HG02973 (cell line): ENCODE data around the gene ACSS3.
"Not testable (repeated sequence)": the region's sequence is repeated elsewhere in the genome, so short reads cannot be mapped to it uniquely, and the experiment has no call there.

Experiments used
- ATAC-seq: cut with Tn5 transposase; IDR thresholded peaks from one replicate; pipeline ENCODE4 v1.9.1; 2021; ENCODE audit warnings: moderate library complexity; ENCODE audit not compliant: unreplicated experiment

Gene ACSS3

DNA sequence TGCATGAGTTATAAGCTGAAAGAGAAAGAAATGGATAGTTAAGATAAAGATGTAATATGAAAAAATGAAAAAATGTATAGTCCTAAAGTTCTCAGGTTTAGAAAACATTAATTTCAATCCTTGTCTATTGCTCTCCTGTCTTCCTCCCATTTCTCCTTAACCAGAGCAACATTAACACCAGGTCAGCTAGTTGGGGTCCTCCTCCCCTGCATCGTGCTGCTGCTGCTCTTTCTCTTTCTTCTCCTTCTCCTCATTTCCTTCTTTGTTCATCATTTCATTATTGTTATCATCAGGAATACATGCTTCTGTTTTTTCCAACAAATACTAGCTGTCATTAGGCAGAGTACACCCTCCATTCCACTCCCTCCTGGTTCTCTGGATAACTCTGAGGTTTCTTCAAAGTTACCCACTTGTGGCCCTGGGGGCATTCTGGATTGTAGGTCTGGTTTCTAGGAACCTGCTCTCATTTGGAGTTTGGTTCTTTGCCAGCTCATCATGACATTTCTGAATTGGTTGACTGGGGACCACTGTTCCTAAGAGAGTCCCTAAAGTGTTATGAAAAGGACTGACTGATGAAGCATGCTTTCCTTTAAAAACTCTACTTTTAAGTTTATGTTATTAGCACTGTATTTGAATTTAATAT is 17.0 kb downstream of the ACSS3 start:
- no peak for ATAC-seq

DNA sequence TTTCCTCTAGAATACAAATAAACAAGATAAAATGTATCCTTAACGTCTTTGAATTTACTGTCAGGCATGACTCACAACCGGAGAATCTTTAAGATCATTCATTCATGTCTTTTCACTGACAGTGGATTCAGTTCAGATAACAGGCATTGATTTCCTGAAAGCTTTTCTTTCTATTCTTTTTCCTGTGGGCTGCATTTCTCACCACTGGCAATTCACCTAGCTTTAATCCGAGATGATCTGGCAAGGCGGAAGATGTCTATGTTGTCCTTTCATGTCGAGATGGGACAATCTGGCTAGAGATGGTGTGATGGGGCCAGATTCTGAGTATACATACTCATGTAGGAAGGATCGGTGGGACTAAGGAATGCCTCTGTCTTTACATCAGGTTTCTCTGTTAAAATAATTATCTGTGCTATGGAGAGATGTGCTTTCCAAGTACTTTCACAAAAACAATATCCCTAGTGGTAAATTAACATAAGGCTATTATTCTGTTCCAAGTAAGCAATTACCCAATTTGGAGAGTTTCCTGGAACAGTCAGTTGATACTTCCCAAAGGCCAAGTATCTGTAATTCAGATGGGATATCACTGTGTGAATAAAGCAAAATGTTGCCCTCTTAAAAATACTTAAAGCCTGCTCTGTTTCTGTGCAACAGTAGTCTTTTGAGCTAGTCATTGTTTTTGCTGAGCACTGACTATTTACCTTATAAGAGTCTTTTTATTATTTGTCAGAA is 17.8 kb downstream of the ACSS3 start:
- no peak for ATAC-seq

DNA sequence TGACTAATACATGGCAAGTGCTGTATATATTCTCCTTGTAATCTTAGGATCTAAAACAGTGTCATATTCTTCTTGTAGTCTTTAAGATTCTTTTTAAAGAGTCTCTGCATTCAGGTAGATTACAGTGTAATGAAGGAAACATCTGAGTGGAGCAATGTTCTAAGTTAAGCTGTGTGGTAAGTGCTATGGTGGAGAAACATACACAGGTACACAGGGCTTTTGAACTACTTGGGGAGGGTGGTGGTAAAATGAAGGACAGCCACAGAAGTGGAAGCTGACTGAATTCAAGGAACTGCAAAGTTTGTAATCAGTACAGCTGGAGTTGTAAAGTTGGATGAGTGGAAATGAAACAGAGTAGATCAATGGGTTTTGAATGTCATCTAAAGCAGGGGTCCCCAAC is 27.8 kb downstream of the ACSS3 start:
- ATAC-seq = no peak

DNA sequence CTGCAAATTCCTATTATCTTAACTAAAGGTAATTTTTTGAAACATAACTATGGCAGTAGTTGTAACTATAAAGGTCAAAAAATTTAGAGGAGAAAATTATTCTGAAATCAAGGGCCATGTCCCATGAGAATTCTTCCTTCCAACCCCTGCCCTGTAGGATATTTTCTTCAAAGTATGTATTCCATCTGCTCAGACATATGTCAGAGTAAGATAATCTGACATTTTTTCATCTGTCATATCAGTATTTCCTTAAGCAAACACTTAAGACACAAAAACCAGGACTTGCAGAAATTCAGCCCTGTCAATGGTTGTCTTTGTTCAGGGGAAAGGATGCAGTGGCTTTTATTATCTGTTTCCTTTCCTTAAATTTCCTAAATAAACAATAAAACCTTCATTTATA is 36.3 kb downstream of the ACSS3 start:
- ATAC-seq = no peak

DNA sequence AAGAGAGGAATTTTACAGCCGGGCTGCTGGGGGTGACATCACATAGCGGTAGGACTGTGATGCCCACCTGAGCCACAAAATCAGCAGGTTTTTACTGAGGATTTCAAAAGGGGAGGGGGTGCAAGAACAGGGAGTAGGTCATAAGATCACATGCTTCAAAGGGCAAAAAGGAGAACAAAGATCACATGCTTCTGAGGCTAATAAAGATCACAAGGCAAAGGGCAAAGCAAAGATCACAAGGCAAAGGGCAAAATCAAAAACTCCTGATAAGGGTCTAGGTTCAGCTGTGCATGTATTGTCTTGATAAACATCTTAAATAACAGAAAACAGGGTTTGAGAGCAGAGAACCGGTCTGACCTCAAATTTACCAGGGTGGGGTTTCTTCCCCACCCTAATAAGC is 41.2 kb downstream of the ACSS3 start:
- ATAC-seq = not testable (repeated sequence)

DNA sequence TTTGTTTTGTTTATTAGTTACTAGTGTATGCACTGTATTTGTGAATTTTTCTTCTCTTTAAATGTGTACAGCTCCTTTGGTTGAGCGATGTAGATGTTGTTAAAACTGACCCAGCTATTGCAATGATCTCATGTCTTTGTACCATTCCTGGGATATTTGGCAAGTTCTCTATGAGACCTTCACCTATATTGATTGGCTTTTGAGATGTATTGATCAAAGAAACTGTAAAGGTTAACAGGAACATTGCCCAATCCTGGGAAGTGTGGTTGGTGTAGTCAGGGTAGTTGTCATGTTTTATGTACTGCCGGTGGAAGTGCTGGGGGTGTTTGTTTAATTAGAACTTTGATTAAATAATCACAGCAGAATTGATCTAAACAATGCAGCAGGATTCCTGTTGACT is 43.1 kb downstream of the ACSS3 start:
- no peak for ATAC-seq

DNA sequence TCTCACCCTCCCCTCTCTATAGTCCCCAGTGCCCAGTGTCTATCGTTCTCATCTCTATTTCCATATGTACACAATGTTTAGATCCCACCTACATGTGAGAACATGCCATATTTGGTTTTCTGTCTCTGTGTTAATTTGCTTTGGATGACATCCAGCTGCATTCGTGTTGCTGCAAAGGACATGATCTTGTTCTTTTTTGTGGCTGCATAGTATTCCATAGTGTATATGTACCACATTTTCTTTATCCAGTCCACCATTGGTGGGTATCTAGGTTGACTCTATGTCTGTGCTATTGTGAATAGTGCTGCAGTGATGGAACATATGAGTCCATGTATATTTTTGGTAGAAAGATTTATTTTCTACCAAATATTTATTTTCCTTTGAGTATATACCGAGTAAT is 45.7 kb downstream of the ACSS3 start:
- no peak for ATAC-seq

DNA sequence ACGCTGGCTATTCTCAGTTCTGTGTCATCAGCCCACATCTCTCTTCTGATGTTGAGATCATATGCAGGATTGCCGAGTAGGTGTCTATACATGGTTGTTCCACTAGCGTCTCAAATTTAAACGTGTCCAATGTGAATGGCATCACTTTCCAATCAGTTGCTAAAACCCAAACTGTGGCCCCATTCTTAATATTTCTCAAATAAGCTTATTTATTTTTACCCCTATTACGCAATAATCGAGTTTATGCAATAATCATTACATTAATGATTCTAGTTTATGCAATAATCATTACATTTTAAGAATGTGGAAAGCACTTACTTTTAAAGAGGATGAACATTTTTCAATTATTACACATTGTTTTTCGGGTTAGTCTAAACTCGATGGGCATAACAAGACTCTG is 47.8 kb downstream of the ACSS3 start:
- no peak for ATAC-seq

DNA sequence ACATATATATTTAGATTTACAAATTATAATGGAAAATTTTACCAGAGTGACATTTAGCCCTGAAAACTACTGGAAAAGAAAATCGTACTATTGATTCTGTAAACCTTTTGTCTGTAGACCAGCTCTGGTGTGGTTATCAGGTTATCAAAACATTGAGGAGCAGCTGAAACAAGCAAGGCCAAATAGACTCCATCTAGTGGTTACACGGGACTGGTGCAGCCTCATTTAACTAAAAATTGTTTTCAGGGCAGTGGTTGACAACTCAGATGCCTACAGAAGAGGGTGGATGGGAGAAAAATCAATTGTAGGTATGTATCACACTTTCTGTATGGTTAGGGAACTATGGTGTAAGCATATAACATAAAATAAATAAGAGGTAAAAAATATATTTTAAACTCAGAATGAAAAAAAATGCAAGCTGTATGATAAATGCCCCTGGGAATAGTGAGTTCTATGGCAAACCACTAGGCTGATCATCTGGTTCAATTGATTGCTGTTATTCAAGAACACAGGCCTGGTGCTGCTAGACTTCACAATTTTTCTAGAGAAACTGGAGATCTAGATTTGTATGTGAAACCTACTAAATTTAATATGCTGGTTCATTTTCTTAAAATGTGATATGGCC is 51.2 kb downstream of the ACSS3 start:
- peak; percentile 98 for ATAC-seq

DNA sequence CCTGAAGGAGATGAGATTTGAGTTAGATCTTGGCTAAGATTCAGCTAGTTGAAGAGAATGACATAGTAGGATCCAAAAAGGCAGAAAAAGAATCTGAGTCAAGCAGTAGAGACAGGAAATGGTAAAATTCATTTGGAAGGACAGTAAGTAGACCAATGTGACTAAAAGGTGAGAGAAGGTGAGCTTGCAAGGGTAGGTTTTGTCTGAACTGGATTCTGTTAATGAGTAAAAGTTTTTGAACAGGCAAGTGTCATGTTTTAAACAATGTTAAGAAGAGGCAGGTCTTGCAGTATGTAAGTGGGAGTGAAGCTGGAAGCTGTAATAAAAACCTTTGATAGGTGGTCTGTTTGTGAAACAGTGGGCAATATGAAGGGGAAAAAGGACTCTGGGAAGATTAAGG is 58.6 kb downstream of the ACSS3 start:
- no peak for ATAC-seq

DNA sequence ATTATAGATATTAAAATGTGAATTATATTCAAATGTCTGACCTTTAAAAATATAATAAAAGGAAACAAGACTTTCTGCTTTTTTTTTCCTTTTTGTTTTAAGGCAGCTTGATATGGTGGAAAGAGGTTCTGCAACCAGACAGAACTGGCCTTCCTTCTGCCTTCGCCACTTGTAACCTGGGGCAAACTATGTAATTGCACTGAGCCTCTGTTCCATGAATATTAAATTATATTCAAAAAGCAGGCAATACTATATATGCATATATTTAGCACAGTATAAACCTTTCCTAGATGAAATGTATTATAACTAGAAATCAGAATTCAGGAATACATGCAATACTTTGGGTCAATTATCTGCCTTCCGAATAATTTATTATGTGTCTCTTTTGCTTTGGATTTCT is 59.9 kb downstream of the ACSS3 start:
- ATAC-seq = no peak

DNA sequence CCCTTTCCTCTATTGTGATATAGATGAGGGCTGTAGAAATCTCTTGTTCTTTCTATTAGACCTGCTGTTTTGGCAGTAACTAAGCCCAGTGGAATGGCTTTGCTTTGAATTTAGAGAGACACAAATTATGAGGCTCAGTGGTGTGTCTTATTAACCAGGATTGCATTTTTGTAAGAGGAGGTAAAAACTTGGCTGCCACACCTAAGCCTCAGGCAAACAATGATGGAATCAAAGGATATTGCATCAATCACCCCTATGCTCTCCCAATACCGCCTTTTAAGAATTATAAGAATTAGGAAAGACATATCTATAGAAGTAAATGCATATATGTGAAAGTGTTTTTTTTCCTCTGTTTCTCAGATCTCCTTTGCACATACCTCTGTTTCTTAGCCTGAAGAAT is 63.3 kb downstream of the ACSS3 start:
- no peak for ATAC-seq

DNA sequence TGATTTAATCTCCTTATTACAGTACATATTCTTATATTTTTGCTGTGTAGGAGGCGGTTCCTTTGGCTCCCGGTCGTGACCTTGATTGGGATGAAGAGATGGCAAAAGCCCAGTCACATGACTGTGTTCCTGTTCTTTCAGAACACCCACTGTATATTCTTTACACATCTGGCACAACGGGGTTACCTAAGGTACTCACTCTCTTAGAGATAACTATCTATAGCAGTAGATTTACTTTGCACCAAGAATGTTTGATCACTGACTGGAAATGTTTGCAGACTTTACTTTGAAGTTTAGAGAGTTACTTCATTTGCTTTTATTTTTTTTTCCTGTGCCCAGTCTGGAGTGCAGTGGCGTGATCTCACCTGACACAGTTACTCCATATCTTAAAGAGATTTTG is 65.2 kb downstream of the ACSS3 start:
- ATAC-seq = no peak

DNA sequence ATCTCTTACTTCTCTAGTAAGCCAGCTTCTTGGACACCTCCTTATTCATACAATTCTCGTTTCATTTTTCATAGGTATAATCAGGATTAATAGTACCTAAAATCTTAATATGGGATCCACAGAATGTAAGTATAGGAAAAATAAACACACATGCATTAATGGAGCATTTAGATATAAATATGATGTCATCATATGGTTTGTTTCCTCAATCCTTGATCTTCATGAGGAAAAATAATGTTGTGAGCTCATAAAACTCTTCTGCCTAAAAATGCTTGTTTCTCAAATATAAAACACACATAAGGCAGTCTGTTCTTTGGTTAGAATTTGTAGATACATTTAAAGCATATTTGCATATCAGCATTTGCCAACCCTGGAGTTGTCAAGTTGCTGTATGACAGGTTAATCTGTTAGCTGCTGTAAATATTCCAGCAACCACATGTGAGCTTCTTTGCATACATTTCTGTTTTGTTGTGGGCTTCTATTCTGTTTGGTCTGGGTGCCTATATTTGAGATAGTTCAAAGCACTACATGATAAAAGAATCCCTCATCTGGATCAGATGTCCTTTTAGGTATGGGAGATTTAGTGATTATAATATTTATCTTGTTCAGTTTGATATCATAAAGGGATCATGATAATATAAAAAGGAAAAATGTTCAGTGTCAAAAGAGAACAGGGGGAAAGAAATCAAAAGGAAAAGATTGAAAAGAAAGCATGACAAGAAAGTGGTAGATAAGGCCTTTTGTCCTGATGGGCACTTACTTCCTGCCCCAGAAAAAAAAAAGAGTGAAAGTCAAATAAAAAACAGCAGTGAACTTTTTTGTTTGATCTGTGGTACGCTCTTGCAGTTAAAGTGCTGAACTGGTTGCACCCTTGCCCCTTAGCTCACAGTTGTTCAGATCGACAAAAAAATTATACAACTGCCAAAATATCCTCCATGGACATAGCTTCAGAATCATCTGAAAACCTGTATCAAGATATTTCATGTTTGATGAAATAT is 68.6 kb downstream of the ACSS3 start:
- ATAC-seq = no peak

DNA sequence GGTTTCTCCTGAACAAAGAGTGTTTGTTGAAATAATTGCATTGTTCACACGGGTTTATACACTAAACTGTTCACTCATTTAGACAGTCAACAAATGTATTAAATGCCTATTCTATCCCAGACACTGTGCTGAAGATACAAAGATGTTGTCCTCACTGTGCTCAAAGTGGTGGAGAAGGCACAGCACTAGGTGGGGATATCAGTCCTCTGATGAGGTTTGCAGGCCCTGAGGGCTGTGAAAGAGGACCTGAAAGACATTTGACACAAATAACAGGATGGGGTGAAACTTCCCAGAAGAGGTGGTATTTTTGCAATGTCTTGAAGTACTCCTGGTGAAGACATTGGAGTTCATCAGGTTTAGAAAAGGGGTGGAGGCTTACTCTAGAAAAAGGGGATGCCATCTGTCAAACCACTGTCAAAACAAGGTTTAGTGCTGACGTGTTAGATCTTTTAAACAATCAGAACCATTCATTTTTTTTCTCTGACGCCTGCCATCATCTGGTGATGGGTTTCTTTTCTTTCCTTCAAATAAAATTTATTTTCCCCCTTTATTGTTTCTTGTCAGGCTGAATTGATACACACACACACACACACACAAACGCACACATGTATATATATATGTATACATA is 69.5 kb downstream of the ACSS3 start:
- ATAC-seq = no peak

DNA sequence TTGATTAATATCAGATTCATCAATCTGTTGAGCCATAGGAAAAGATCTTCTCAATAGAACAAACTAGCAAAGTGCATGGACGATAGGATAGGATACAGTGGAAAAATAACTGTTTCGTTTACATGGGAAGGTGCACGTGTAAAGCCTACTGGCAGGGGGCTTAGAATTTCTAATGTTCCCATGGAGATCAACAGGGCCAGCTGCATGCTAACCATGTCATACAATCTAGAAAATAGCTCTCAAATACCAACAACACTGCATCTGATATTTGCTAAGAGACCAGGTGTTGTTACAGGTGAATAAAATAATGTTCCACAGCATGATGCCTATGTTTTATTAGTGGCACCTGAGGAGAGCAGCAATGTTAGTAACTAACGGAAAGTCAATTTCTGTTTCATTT is 72.5 kb downstream of the ACSS3 start:
- no peak for ATAC-seq

DNA sequence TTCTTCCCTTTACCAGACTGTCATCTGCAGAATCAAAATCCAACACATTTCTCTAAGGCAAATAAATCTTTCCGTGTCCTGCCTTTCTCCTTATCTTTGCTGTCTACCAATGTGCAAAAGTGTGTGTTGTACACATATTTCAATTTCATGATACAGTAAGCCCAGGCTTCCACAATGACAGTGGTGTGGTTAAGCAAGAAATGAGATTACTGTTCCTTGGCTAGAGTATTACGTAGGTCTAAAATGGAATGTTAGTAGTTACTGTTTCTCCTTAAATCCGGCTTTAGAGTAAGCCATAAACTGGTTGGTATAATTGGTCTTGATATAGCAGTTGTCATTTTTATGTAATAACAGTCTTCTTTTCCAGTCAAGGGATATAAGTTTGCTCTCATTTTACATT is 82.0 kb downstream of the ACSS3 start:
- ATAC-seq = no peak

DNA sequence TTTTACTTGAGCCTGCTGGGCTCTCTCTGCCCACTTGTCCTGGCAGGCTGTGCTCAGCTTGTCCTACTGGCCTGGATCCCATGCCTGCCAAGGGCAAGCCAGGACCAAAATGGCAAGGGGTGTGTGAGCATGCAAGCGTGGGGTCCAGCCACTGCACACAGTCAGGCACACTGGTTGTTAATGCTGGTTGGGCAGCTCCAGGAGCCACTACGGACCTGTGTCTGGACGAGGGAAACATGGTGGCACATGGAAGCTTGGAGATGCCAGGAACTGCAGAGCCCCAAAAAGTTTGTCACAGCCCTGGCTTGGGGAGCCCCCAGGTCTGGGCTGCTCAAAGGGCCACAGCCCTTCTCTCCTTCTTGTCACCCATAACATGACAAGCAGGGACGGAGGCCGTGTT is 83.8 kb downstream of the ACSS3 start:
- ATAC-seq = no peak

DNA sequence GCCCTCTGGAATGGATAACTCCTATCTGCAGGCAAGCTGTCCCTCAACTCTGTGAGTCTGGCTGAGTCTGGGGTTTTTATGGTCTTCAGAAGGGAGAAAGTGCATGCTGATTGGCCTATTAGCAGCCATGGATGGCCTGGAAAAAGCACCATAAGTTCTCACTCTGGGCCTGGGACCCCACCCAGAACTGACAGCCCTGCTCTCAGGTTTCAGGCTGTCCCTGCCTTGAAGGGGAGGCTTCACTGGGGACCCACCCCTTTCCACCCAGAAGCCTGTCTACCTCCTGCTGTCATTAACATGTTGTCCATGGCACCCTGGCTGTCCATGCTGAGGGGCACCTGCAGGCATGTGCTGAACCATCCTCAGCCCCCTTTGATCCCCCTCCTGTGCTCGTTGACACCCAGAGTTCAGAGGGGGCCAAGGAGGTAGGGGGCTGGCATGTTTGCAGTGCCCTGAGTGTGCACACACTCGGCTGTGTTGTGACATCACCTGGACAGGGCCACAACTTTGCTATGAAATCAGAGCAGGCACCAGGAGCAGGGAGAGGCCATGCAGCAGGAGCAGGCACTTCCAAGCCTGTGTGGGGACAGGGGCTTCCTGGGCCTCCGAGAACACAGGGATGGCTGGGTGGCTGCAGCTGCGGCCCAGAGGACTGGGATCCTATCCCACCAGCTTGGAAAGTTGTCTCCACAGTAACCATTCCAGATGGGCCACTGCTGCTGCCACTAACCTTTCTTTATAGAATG is 84.7 kb downstream of the ACSS3 start:
- no peak for ATAC-seq

DNA sequence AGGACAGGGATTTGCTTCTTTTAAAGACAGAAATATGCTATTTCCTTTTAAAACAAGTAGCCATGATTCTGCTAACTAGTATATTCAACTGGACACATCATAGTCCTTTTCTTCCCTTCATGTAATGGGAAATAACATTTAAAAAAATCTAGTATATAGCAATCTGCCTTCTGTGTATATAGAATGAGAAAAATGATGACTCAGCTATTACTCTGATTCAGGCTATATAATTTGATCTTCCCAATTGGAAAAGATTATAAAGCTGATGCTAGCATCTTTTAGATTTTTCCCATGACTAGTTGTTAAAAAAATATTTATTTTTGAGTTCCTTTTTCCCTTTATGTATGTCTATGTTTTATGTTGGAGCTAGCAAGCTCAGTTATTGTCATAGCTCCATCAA is 86.9 kb downstream of the ACSS3 start:
- ATAC-seq = no peak
